ENCODE measurements around the gene PRR12. TPM values are rescaled to one million over a fixed set of nuclear protein-coding genes. Genes with fewer than 3 reads are reported as not detected.

PRR12 gene
- total RNA-seq, 1 donor from 2014 or later: 8.9 TPM

DNA sequence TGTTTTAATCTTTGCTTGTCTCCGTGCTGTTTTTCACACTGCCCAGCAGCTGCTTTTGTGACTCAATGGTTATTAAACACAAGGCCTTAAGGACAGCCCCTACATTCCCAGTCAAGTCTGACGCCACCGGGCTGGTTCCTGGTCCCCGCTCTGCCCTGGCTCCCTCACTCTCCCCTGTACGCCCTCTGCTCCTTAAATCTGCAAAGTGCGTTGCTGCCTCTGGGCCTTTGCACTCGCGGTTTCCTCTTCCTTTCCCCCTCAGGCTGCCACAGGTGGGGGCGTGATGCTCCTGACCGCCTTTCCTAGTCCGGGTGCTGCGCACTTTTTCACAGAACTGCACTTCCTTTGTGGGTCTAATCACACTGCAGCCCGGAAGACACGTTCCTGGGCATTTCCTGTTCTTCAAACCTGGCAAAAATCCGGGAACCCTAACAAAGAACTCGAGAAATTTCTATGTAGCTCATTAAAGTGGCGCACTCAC is 36.2 kb upstream of the PRR12 start:
- no peak for DNase-seq (ENCODE audit: low read depth)
- Histone ChIP-seq H3K36me3 (ENCODE audit: control insufficient read depth, insufficient read depth, low read length) (peaks cover 5% of the 10 kb centered on the region), H3K4me3 (ENCODE audit: low read depth, low read length) (no peak overlapping the region), H3K27me3 (ENCODE audit: control insufficient read depth, insufficient read depth, low read length) (no peaks in the 10 kb centered on the region)
- TF ChIP-seq, protein P1, sequence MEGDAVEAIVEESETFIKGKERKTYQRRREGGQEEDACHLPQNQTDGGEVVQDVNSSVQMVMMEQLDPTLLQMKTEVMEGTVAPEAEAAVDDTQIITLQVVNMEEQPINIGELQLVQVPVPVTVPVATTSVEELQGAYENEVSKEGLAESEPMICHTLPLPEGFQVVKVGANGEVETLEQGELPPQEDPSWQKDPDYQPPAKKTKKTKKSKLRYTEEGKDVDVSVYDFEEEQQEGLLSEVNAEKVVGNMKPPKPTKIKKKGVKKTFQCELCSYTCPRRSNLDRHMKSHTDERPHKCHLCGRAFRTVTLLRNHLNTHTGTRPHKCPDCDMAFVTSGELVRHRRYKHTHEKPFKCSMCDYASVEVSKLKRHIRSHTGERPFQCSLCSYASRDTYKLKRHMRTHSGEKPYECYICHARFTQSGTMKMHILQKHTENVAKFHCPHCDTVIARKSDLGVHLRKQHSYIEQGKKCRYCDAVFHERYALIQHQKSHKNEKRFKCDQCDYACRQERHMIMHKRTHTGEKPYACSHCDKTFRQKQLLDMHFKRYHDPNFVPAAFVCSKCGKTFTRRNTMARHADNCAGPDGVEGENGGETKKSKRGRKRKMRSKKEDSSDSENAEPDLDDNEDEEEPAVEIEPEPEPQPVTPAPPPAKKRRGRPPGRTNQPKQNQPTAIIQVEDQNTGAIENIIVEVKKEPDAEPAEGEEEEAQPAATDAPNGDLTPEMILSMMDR (IDR thresholded peaks at IDR 0.05; ENCODE audit: insufficient read depth, low read length, poor library complexity, severe bottlenecking): no peak

DNA sequence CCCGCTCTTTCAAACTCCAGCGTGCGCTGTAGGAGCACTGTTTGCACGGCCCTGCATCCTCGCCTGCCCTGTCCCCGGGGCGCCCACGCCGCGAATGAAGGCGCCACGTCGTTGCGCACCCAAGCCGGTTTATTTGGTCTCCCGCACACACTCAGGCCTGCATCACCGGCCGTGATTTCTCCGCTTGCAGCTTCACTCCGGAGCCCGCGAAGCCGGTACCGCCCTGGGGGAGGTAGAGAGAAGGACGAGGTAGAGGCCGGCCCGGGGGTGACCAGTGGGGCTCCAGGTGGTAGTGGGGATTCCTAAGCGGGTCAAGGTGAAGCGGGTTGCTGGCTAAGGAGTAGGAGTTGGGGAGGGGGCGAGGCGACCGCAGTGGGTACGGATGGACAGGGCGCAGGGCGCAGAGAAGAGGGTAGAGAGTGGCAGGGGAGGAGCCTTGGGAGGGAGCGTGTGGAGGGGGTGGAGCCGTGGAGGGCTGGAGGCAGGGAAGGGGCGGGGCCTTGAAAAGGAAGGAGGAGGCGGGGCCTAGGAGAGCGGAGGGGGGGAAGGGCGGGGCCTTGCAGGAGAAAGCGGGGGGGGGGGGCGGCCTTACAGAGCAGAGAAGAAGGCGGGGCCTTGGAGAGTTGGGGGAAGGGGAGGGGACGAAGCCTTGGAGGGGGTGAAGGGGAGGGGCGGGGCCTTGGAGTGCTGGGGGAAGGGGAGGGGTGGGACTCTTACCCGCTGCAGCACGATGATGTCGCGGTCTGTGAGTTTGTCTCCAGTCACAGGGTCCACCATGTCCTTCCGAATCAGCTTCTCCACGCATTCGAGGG is 35.2 kb upstream of the PRR12 start:
- Histone ChIP-seq H3K4me3 (ENCODE audit: low read depth, low read length) (no peak overlapping the region), H3K27me3 (ENCODE audit: control insufficient read depth, insufficient read depth, low read length) (no peaks in the 10 kb centered on the region), H3K36me3 (ENCODE audit: control insufficient read depth, insufficient read depth, low read length) (peaks cover 5% of the 10 kb centered on the region)
- no peak for DNase-seq (ENCODE audit: low read depth)
- TF ChIP-seq, protein P1 (IDR thresholded peaks at IDR 0.05; ENCODE audit: insufficient read depth, low read length, poor library complexity, severe bottlenecking): no peak

DNA sequence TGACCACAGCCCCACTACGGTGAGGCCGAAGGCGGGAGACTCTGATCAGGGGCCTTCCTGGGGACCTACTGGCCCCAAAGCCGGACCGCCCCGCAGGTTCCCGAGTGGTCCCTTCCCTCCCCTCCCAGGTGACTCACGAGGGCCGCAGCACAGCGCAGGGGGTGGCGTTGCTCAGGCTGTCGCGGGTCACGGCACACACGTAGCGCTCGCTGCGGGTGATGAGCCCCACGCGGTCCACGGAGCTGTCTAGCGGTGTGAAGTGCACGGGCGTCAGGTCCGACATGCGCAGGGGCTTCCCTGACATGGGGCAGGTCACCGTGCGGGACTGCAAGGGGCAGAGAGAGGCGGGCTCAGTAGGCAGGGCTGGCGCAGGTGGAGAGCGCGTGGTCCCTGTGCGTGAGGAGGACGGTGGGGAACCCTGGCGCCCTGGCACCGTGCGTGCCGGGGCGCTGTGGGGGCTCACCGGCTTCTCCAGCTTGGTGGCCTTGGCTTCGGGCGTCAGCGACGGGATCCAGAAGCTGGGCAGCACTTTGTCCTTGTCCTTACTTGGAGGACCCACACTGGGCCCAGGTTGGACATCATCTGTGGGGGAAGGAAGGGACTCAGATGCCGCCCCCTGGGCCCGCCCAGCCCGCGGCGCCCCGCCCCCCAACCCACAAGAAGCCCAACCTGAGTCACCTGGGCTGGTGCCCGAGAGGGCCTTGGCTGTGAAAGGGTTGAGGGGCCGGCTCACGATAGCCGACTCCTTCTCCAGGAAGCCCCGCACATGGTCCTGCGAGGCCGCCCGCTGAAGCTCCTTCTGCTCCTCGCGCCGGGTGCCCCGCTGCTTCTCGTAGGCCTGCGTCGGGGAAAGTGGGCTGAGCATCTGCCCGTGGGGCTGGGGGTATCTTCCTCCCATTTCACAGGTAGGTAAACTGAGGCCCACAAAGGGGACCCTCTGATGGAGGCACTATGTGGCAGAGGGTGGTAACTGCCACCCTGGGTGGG is 34.3 kb upstream of the PRR12 start:
- no peak overlapping the region for H3K4me3 ChIP-seq (ENCODE audit: low read depth, low read length)
- TF ChIP-seq, protein P1 (IDR thresholded peaks at IDR 0.05; ENCODE audit: insufficient read depth, low read length, poor library complexity, severe bottlenecking): no peak
- no peaks in the 10 kb centered on the region for H3K27me3 ChIP-seq (ENCODE audit: control insufficient read depth, insufficient read depth, low read length)
- DNase-seq (ENCODE audit: low read depth): no peak
- peaks cover 5% of the 10 kb centered on the region for H3K36me3 ChIP-seq (ENCODE audit: control insufficient read depth, insufficient read depth, low read length)

GRCh38 chr19:49557641-49558325 is 33.2 kb upstream of the PRR12 start:
- H3K27me3 ChIP-seq (ENCODE audit: control insufficient read depth, insufficient read depth, low read length): no peaks in the 10 kb centered on the region
- H3K36me3 ChIP-seq (ENCODE audit: control insufficient read depth, insufficient read depth, low read length): peaks cover 5% of the 10 kb centered on the region
- no peak overlapping the region for H3K4me3 ChIP-seq (ENCODE audit: low read depth, low read length)
- TF ChIP-seq, protein P1 (IDR thresholded peaks at IDR 0.05; ENCODE audit: insufficient read depth, low read length, poor library complexity, severe bottlenecking): no peak
- DNase-seq (ENCODE audit: low read depth): no peak

DNA sequence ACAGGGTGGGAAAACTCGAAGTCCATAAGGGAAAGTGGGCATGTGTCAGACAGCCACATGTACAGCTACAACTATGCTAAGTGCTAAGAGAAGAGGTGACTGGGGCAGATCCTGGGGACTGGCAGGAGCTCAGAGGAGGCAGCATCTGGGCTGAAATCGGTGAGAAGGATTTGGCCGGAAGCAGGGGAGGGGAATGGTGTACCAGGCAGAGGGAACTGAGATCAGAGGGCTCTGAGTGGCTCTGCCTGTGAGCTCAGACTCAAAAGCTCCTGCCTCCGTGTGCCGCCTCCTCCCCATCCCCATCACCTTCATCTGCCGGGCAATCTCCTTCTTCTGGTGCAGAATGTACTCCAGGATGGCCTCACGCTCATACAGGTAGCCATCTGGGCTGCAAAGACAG is 32.4 kb upstream of the PRR12 start:
- DNase-seq (ENCODE audit: low read depth): no peak
- Histone ChIP-seq H3K36me3 (ENCODE audit: control insufficient read depth, insufficient read depth, low read length) (peaks cover 5% of the 10 kb centered on the region), H3K4me3 (ENCODE audit: low read depth, low read length) (no peak overlapping the region), H3K27me3 (ENCODE audit: control insufficient read depth, insufficient read depth, low read length) (no peaks in the 10 kb centered on the region)
- TF ChIP-seq, protein P1 (IDR thresholded peaks at IDR 0.05; ENCODE audit: insufficient read depth, low read length, poor library complexity, severe bottlenecking): no peak

Data from kidney epithelial cell (primary cell).